GM23248 (cell line): ENCODE data around the gene RS1. TPM values are rescaled to one million over a fixed set of nuclear protein-coding genes. Genes with fewer than 3 reads are reported as not detected.

ENCODE experiments used
- DNase-seq: peaks from one replicate; pipeline ENCODE4 v3.0.0-alpha.2; 2015
- H2AFZ ChIP-seq: fragments of 200-600 bp; sonication (generic); 2 replicates; pipeline ENCODE4 v1.6.1; 2016; ENCODE audit warnings: antibody characterized with exemption
- H3F3A ChIP-seq: fragments of 200-600 bp; sonication (generic); 2 replicates; pipeline ENCODE4 v1.6.1; 2016; ENCODE audit warnings: mild to moderate bottlenecking, antibody characterized with exemption, mixed run types; ENCODE audit not compliant: insufficient read depth
- H3K27ac ChIP-seq: fragments of 200-600 bp; sonication (generic); 2 replicates; pipeline ENCODE4 v1.5.1; 2016; ENCODE audit warnings: mild to moderate bottlenecking
- H3K27me3 ChIP-seq: fragments of 200-600 bp; sonication (generic); replicated peaks from 2 replicates; pipeline ENCODE4 v1.6.1; 2016; ENCODE audit warnings: mild to moderate bottlenecking; ENCODE audit not compliant: insufficient read depth
- H3K36me3 ChIP-seq: fragments of 200-600 bp; sonication (generic); 2 replicates; pipeline ENCODE4 v1.6.1; 2016; ENCODE audit warnings: low read depth, mild to moderate bottlenecking
- H3K4me1 ChIP-seq: fragments of 200-600 bp; sonication (generic); 2 replicates; pipeline ENCODE4 v1.6.1; 2016; ENCODE audit warnings: mild to moderate bottlenecking; ENCODE audit not compliant: insufficient read depth
- H3K4me2 ChIP-seq: fragments of 200-600 bp; sonication (generic); one replicate; pipeline ENCODE4 v1.6.1; 2016; ENCODE audit warnings: mild to moderate bottlenecking; ENCODE audit not compliant: unreplicated experiment
- H3K4me3 ChIP-seq: fragments of 200-600 bp; sonication (generic); 2 replicates; pipeline ENCODE4 v1.5.1; 2016; ENCODE audit warnings: mild to moderate bottlenecking
- H3K79me2 ChIP-seq: fragments of 200-600 bp; sonication (generic); 2 replicates; pipeline ENCODE4 v1.6.1; 2016; ENCODE audit warnings: mild to moderate bottlenecking; ENCODE audit not compliant: insufficient read depth
- H3K9ac ChIP-seq: fragments of 200-600 bp; sonication (generic); 2 replicates; pipeline ENCODE4 v1.6.1; 2016; ENCODE audit warnings: mild to moderate bottlenecking
- H3K9me2 ChIP-seq: fragments of 200-600 bp; sonication (generic); 2 replicates; pipeline ENCODE4 v1.6.1; 2016; ENCODE audit warnings: mixed run types, mild to moderate bottlenecking, moderate library complexity; ENCODE audit not compliant: insufficient read depth
- H3K9me3 ChIP-seq: fragments of 200-600 bp; sonication (generic); one replicate; pipeline ENCODE4 v1.6.1; 2017; ENCODE audit warnings: low read depth
- H4K20me1 ChIP-seq: fragments of 200-600 bp; sonication (generic); 2 replicates; pipeline ENCODE4 v1.6.0; 2016; ENCODE audit not compliant: insufficient read depth
- EZH2 ChIP-seq: fragments of 200-600 bp; sonication (generic); IDR thresholded peaks from 2 replicates; pipeline ENCODE4 v1.6.1; 2018; ENCODE audit warnings: antibody characterized with exemption, mild to moderate bottlenecking; ENCODE audit not compliant: insufficient read depth, poor library complexity, severe bottlenecking
- EZH2phosphoT487 ChIP-seq: fragments of 200-600 bp; sonication (generic); IDR thresholded peaks from 2 replicates; pipeline ENCODE4 v1.6.1; 2018; ENCODE audit warnings: antibody characterized with exemption, moderate library complexity, mild to moderate bottlenecking, low read depth; ENCODE audit not compliant: insufficient read depth
- WGBS, 2 experiments: methylation state at CpG; one replicate each; pipeline ENCODE4 v1.1.6; 2015 to 2017; ENCODE audit warnings: low lambda C conversion rate in 2 of 2, low coverage in 1 of 2; ENCODE audit errors: missing lambda C conversion rate in 2 of 2; 5-methylcytosine and 5-hydroxymethylcytosine counted together
- in situ Hi-C: fragments of 300-500 bp; cut with MboI; formaldehyde crosslinking; loops from 2 replicates; pipeline ENCODE4 v1.15.0; 2020
- polyA plus RNA-seq: library from polyadenylated mRNA; unstranded; fragments of >200 nt; fragmentation: Nextera tagmentation; extraction: Ambion mirVana; gene quantifications from 2 replicates; pipeline ENCODE4 v1.2.1, GENCODE V29; 2016
- total RNA-seq: library from RNA; depleted of rRNA; stranded (reverse); fragments of >200 nt; shearing (Covaris generic); gene quantifications from 2 replicates; pipeline ENCODE4 v1.2.3, GENCODE V29; 2014

Gene RS1
- total and polyA plus RNA-seq, 2 experiments from 2014 or later, result not detected

- Histone ChIP-seq H3K9ac (no peak overlapping the region), H3K4me1 (no peaks in the 10 kb centered on the region), H3K9me3 (no peaks in the 10 kb centered on the region), H3K4me2 (no peak overlapping the region), H3F3A (no peaks in the 10 kb centered on the region), H3K27me3 (no peaks in the 10 kb centered on the region), H3K4me3 (no peak overlapping the region), H3K9me2 (no peaks in the 10 kb centered on the region), H2AFZ (no peak overlapping the region), H3K79me2 (no peaks in the 10 kb centered on the region), H3K27ac (no peak overlapping the region), H4K20me1 (no peaks in the 10 kb centered on the region), H3K36me3 (no peaks in the 10 kb centered on the region)
- WGBS, 2 experiments, result 46 to 48% methylated on average over 5 of the region's 5 CpGs
- DNase-seq, result no peak
- TF ChIP-seq EZH2 (no peak), EZH2phosphoT487 (no peak)
- in situ Hi-C loops, result no loop called here
Measured at GRCh38 chrX:18654875-18655836, 16.8 kb downstream of the RS1 start.

- H3K4me2 ChIP-seq, result no peak overlapping the region
- H3K79me2 ChIP-seq, result no peaks in the 10 kb centered on the region
- TF ChIP-seq EZH2phosphoT487, result no peak
- no peak for TF ChIP-seq EZH2
- no peak overlapping the region for H3K4me3 ChIP-seq
- no peaks in the 10 kb centered on the region for H3K9me3 ChIP-seq
- in situ Hi-C loops, result no loop called here
- H3K27me3 ChIP-seq, result no peaks in the 10 kb centered on the region
- H3F3A ChIP-seq, result no peaks in the 10 kb centered on the region
- no peaks in the 10 kb centered on the region for H3K4me1 ChIP-seq
- H3K9me2 ChIP-seq, result no peaks in the 10 kb centered on the region
- DNase-seq, result no peak
- H4K20me1 ChIP-seq, result no peaks in the 10 kb centered on the region
- H3K27ac ChIP-seq, result no peak overlapping the region
- H3K9ac ChIP-seq, result no peak overlapping the region
- H2AFZ ChIP-seq, result no peak overlapping the region
- H3K36me3 ChIP-seq, result no peaks in the 10 kb centered on the region
Measured at GRCh38 chrX:18652636-18653035, 19.3 kb downstream of the RS1 start.

GRCh38 chrX:18650662-18651061 is 21.2 kb downstream of the RS1 start:
- Histone ChIP-seq H3K36me3 (no peaks in the 10 kb centered on the region), H4K20me1 (no peaks in the 10 kb centered on the region), H3K27ac (no peak overlapping the region), H3K27me3 (no peaks in the 10 kb centered on the region), H2AFZ (no peak overlapping the region), H3K4me2 (no peak overlapping the region), H3K79me2 (no peaks in the 10 kb centered on the region), H3K9me2 (no peaks in the 10 kb centered on the region), H3K4me3 (no peak overlapping the region), H3F3A (no peaks in the 10 kb centered on the region), H3K9ac (no peak overlapping the region), H3K4me1 (no peaks in the 10 kb centered on the region), H3K9me3 (no peaks in the 10 kb centered on the region)
- TF ChIP-seq EZH2phosphoT487 (no peak), EZH2 (no peak)
- DNase-seq, result no peak
- in situ Hi-C loops, result no loop called here
- 58 to 84% methylated on average over 5 to 6 of the region's 6 CpGs for WGBS, 2 experiments

GRCh38 chrX:18649498-18649951 is 22.4 kb downstream of the RS1 start:
- WGBS, 2 experiments, result 17 to 47% methylated on average over 2 to 4 of the region's 9 CpGs
- in situ Hi-C loops, result no loop called here
- no peak for DNase-seq
- H2AFZ ChIP-seq, result no peak overlapping the region
- H3K9me3 ChIP-seq, result no peaks in the 10 kb centered on the region
- no peak overlapping the region for H3K27ac ChIP-seq
- no peak overlapping the region for H3K4me3 ChIP-seq
- H3K27me3 ChIP-seq, result no peaks in the 10 kb centered on the region
- H3F3A ChIP-seq, result no peaks in the 10 kb centered on the region
- no peaks in the 10 kb centered on the region for H3K36me3 ChIP-seq
- H4K20me1 ChIP-seq, result no peaks in the 10 kb centered on the region
- no peaks in the 10 kb centered on the region for H3K79me2 ChIP-seq
- H3K9me2 ChIP-seq, result no peaks in the 10 kb centered on the region
- TF ChIP-seq EZH2 (no peak), EZH2phosphoT487 (no peak)
- no peak overlapping the region for H3K4me2 ChIP-seq
- no peaks in the 10 kb centered on the region for H3K4me1 ChIP-seq
- no peak overlapping the region for H3K9ac ChIP-seq
